GM18858 (cell line): Measurements from ENCODE around the gene PAM.
"Not testable (repeated sequence)": the region's sequence is repeated elsewhere in the genome, so short reads cannot be mapped to it uniquely, and the experiment has no call there.

ENCODE experiments used
- ATAC-seq: cut with Tn5 transposase; IDR thresholded peaks from one replicate; pipeline ENCODE4 v1.9.1; 2021; ENCODE audit not compliant: unreplicated experiment

The PAM gene

GRCh38 chr5:102981957-102982635, 227.0 kb downstream of the PAM start:
- no peak for ATAC-seq

GRCh38 chr5:102986074-102986473, 231.0 kb downstream of the PAM start:
- no peak for ATAC-seq

DNA sequence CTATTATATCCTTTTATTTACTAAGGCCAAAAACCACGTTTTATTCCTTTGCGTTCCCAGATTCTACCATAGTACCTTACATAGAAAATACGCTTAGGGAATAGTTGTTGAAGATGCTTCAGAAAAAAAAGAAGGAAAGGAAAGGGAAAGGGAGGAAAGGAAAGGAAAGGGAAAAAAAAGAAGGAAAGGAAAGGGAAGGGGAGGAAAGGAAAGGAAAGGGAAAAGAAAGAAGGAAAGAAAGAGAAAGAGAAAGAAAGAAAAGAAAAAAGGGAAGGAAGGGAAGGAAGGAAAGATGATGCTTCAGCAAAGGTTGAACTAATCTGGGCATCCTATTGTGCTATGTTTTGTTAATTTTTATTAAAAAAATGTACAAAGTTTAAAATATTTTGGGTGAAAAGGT, 233.4 kb downstream of the PAM start:
- no peak for ATAC-seq

GRCh38 chr5:102991802-102992201, 236.7 kb downstream of the PAM start:
- ATAC-seq = no peak

- no peak for ATAC-seq
These were observed 241.0 kb downstream of the PAM start for GRCh38 chr5:102996011-102996575.

DNA sequence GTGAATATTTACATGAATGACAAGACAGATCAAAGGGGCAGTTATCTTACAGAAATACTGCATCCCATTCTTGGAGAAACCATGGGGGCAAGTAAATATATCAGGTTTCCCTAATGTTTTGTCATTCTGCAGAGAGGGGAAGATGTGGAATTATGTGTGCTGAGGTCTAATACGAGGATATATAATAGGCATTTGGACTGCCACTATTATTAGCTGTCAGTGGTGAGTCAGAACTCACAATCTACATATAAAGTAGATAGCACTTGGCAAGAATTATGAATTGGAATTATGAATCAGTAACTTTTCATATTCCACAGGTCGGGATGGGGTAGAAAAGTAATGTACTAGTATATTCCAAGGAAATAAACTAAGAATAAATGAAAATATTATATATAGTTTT, 243.1 kb downstream of the PAM start:
- ATAC-seq = no peak

DNA sequence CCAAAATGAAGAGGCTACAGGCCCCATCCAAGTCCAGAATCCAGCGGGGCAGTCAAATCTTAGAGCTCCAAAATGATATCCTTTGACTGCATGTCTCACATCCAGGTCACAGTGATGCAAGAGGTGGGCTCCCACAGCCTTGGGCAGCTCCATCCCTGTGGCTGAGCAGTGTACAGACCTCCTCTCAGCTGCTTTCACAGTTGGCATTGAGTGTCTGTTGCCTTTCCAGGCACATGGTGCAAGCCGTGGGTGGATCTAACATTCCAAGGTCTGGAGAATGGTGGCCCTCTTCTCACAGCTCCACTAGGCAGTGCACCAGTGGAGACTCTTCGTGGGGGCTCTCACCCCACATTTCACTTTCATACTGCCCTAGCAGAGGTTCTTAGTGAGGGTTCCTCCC, 244.1 kb downstream of the PAM start:
- no peak for ATAC-seq

DNA sequence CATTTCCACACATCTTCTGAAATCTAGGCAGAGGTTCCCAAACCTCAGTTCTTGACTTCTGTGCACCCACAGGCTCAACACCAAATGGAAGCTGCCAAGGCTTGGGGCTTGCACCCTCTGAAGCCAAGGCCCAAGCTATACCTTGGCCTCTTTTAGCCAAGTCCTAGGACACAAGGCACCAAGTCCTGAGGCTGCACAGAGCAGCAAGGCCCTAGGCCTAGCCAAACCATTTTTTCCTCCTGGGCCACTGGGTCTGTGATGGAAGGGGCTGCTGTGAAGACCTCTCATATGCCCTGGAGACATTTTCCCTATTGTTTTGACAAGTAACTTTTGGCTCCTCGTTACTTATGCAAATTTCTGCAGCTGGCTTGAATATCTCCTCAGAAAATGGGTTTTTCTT, 244.5 kb downstream of the PAM start:
- ATAC-seq = not testable (repeated sequence)

GRCh38 chr5:103000089-103000488, 245.0 kb downstream of the PAM start:
- ATAC-seq = no peak

DNA sequence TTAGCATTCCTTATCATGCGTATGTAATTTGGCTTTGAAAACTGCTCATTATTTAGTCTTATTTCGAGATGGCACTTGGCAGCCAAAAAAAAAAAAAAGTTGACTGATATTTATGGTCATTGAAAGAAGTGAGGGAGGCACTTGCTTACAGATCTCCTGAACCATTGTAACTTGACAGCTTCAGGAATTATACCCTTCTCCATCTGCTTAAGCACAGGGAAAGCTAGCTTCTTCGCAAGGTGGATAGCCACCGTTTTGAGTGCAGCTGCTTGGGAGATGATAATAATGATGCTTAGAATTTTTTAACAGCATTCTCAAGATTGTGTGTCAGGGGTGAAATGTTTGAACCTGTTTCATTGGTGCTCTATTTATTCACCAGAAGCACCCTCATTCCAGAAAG, 248.8 kb downstream of the PAM start:
- ATAC-seq = no peak

DNA sequence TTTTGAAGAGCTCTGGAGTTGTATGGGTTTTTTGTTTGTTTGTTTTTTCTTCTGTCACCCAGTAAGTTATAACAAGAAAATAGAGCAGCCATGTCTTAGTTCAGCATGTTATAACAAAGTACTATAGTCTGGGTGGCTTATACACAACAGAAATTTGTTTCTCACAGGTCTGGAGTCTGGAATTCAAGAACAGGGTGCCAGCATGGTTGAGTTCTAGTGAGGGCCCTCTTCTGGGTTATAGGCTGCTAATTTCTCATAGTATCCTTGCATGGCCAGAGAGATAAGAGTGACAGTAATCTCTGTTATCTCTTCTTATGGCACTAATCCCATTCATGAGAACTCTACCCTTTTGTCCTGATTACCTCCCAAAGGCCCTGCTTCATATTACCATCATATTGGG, 250.2 kb downstream of the PAM start:
- no peak for ATAC-seq

- no peak for ATAC-seq
These were observed 251.8 kb downstream of the PAM start for GRCh38 chr5:103006921-103007320.

DNA sequence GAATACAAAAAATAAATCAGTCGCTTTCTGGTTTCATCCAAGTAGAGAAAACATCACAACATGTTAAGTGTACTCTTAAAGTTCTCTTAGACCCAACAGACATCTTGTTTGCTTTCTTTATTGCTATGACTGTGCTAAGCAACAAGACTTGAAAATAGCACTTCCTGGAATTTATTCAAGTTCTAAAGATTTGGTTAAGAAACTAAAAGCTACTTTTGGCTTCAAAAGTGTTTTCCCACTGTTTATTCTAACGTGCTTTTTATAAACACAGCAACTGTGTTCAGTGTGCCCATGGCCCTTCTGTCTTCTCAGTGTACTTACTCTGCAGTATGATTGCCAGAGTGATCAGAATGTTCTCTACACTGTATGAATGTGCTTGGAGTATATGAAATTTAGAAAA, 255.1 kb downstream of the PAM start:
- no peak for ATAC-seq

DNA sequence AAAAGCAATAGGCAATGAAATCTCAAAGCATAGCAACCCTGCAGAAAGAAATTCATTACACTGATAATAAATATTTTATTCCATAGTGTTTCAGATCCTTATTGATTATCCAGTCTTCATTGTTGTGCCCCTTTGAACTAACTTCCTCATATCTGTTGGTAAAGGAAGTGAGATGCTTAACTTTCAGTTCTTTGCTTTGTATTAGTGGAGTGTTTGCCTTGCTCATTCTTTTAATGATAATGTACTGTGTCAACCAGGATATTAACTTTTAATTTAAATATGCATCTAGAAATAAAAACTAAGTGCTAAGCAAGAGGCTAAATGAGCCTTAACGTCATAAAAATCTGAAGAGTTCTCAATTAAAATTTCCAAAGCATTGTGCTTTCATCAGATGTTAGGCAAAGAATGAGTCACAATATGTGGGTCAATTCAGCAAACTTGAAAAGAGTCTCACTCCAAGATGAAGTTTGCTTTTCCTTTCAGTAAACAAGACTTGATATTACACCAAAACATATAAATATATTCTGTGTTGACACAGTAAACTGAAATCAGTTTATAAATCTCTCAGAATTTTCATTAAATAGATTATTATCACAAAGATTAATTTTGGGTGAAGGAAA, 258.9 kb downstream of the PAM start:
- ATAC-seq = peak; percentile 41

DNA sequence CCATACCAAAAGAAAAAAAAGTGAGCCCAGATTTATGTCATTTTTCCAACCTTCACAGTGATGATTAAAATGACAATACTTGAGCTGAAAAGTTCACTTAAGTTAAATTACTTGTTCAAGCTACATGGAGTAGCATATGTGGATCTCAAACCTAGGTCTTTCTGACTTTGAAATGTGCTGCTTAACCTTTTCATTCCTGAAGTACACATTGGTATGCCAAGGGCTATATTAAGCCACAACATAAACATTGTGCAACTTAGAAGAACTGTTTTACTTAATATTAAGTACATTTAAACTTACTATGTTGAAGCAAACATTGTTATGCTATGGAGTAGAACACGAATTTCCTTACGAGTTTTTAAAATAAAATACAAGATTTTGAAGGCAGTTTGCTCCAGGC, 259.9 kb downstream of the PAM start:
- ATAC-seq = no peak

GRCh38 chr5:103016167-103016566, 261.1 kb downstream of the PAM start:
- no peak for ATAC-seq

GRCh38 chr5:103019804-103020203, 264.7 kb downstream of the PAM start:
- ATAC-seq = no peak

DNA sequence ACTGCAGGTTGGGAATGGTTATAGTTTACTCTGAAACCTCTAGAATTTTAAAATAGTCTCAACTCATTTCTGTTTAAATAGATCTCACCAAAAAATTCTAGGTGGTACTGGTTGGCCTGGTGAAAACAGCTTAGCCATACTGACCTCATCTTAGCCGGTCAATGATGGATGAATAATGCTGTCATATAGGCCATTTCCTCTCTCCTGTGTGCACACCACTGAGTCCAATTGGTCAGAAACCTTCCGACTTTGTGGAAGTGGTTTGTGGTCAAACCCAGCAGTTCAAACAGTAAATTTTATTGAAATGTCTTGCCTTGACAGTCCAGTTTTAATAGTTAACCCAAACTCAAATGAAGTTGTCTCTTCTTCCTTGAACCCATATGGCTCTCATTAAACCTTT, 266.2 kb downstream of the PAM start:
- peak; percentile 78 for ATAC-seq

DNA sequence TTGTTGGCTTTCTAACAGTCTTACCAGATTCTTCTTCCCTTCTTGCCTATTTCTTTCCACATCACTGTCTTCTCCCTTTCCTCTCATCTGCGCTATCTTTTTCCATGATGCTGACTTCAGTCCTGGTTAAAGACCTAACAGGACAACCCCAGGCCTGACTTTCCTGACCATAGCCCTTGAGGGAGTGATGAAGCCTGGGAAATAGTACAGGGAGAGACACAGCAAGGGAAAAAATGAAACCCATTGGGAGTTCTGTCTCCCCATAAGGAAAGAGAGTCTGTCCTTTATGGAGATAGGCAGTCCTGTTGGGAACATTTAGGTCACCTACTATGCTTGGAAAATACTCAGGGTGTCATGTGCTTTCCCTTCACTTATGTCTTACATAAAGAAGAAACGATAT, 272.2 kb downstream of the PAM start:
- no peak for ATAC-seq

DNA sequence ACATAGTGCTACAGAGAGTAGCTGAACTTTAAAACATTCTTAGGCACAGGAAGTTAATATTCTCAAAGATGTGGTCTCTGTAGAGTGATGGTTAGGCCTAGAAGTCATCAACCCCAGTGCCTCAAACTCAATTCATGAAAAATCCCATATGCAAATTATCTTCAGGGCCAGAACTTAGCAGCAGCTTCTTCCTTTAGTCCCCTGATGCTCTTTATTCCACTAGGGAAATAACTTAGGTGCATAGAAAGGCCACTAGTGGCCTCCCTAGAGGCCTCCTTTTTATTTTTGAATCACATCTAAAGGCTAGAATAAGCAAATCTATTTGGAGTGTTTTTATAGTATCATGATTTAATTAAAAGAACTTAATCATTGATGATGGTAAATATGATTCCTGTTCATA, 276.5 kb downstream of the PAM start:
- ATAC-seq = no peak

- ATAC-seq = no peak
These were observed 278.6 kb downstream of the PAM start for GRCh38 chr5:103033696-103034095.

DNA sequence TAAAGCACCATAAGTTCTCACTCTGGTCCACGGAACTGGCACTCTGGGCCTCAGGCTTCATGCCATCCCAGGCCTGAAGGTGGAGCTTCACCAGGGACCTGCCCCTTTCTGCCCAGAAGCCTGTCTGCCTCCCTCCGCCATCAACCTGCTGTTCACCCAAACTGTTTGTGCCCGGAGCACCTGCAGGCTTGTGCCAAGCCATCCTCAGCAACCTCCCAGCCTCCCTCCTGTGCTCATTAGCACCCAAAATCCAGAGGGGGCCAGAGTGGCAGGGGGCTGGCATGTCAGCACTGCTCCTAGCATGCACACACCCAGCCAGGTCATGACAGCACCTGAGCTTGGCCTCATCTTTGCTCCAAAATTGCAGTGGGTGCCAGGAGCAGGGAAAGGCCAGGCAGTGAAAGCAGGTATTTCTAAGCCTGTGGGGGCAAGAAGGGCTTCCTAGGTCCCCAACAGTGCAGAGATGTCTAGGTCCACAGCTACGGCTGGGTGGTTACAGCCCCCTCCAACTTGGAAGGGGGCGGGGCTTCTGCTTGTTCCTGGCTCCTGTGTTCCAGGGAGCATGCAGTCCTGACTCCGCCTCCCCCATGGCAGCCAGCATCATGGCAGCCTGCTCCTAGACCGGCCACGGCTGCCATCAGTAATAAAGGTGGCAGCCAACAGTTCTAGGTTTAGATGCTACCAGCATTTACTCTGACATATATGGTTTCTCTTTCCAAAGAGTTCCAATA, 279.7 kb downstream of the PAM start:
- no peak for ATAC-seq
